ENCODE results near the gene R3HDM1.

DNA sequence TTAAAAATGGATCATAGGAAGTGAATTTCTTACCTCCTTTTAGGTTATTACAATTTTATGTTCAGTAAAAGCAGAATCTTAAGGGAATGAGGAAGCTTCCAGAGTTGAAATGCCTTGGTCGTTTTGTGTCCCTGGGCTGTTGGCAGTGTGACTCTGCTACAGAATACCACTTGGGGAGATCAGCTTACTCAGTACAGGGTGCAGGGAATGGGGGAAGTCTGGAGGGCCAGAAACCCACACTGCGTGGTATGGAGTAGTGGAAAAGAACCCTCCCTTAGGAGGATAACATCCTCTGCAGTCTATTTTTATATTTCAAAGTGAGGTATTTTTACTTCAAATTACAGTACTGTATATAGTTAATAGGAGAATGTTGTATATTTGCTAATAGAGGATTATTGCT, 51.1 kb downstream of the R3HDM1 start:
- TF ChIP-seq EZH2phosphoT487 (IDR thresholded peaks at IDR 0.05; ENCODE audit: insufficient read depth, low read depth) (no peak), EZH2 (IDR thresholded peaks at IDR 0.05; ENCODE audit: insufficient read depth, poor library complexity, severe bottlenecking) (no peak)

Data from GM23248 (cell line).